Measurements from ENCODE around the gene GLE1. TPM values are rescaled to one million over a fixed set of nuclear protein-coding genes. Genes with fewer than 3 reads are reported as not detected.

Gene GLE1
- total and polyA plus RNA-seq, 2 experiments from 2014 or later: 13.3 to 19.5 TPM

GRCh38 chr9:128565578-128565977 lies 61.1 kb downstream of the GLE1 start:
- 85% methylated on average over 4 of the region's 4 CpGs for WGBS (ENCODE audit: low lambda C conversion rate, missing lambda C conversion rate)
- H3K27ac ChIP-seq: no peak overlapping the region
- peaks cover 77% of the 10 kb centered on the region for H3K79me2 ChIP-seq
- H3K9me2 ChIP-seq (replicated peaks; ENCODE audit: insufficient read depth): no peaks in the 10 kb centered on the region
- no peaks in the 10 kb centered on the region for H3K9me3 ChIP-seq (ENCODE audit: low read depth)
- TF ChIP-seq EZH2phosphoT487 (IDR thresholded peaks at IDR 0.05; ENCODE audit: low read depth, severe bottlenecking, unreplicated experiment): no peak
- TF ChIP-seq EZH2 (IDR thresholded peaks at IDR 0.05; ENCODE audit: borderline replicate concordance): no peak
- TF ChIP-seq CTCF (IDR thresholded peaks at IDR 0.05; ENCODE audit: poor library complexity): no peak
- H2AFZ ChIP-seq: no peak overlapping the region
- peaks cover 25% of the 10 kb centered on the region for H4K20me1 ChIP-seq (ENCODE audit: insufficient read depth, poor library complexity, severe bottlenecking)
- H3K27me3 ChIP-seq: no peaks in the 10 kb centered on the region
- H3K4me1 ChIP-seq (ENCODE audit: insufficient read depth): no peaks in the 10 kb centered on the region
- no peaks in the 10 kb centered on the region for H3K36me3 ChIP-seq (replicated peaks; ENCODE audit: insufficient read depth, low read depth)
- H3K4me2 ChIP-seq: no peak overlapping the region
- no peak overlapping the region for H3K4me3 ChIP-seq
- DNase-seq (ENCODE audit: low spot score): no peak

GRCh38 chr9:128568470-128569078 lies 64.1 kb downstream of the GLE1 start:
- Histone ChIP-seq H4K20me1 (ENCODE audit: insufficient read depth, poor library complexity, severe bottlenecking) (peaks cover 20% of the 10 kb centered on the region), H3K9me3 (ENCODE audit: low read depth) (no peaks in the 10 kb centered on the region), H3K4me3 (no peak overlapping the region), H3K4me2 (no peak overlapping the region), H3K79me2 (peaks cover 72% of the 10 kb centered on the region), H3K9me2 (replicated peaks; ENCODE audit: insufficient read depth) (no peaks in the 10 kb centered on the region), H3K27ac (no peak overlapping the region), H3K36me3 (replicated peaks; ENCODE audit: insufficient read depth, low read depth) (no peaks in the 10 kb centered on the region), H3K4me1 (ENCODE audit: insufficient read depth) (no peaks in the 10 kb centered on the region), H2AFZ (no peak overlapping the region), H3K27me3 (no peaks in the 10 kb centered on the region)
- DNase-seq (ENCODE audit: low spot score): no peak
- WGBS (ENCODE audit: low lambda C conversion rate, missing lambda C conversion rate): 81% methylated on average over 8 of the region's 8 CpGs
- TF ChIP-seq EZH2phosphoT487 (IDR thresholded peaks at IDR 0.05; ENCODE audit: low read depth, severe bottlenecking, unreplicated experiment) (no peak), CTCF (IDR thresholded peaks at IDR 0.05; ENCODE audit: poor library complexity) (no peak), EZH2 (IDR thresholded peaks at IDR 0.05; ENCODE audit: borderline replicate concordance) (no peak)

- H3K36me3 ChIP-seq (replicated peaks; ENCODE audit: insufficient read depth, low read depth): peaks cover 13% of the 10 kb centered on the region
Measured at GRCh38 chr9:128575469-128575868, 71.0 kb downstream of the GLE1 start.

More at GRCh38 chr9:128575469-128575868, 71.0 kb downstream of the GLE1 start:
- WGBS (ENCODE audit: low lambda C conversion rate, missing lambda C conversion rate): 58% methylated on average over 4 of the region's 4 CpGs
- Histone ChIP-seq H3K79me2 (peaks cover 22% of the 10 kb centered on the region), H3K4me1 (ENCODE audit: insufficient read depth) (no peaks in the 10 kb centered on the region), H3K27me3 (no peaks in the 10 kb centered on the region), H3K27ac (peak overlapping the region; percentile 23), H3K4me3 (no peak overlapping the region), H4K20me1 (ENCODE audit: insufficient read depth, poor library complexity, severe bottlenecking) (peaks cover 5% of the 10 kb centered on the region), H3K4me2 (no peak overlapping the region), H2AFZ (no peak overlapping the region), H3K9me2 (replicated peaks; ENCODE audit: insufficient read depth) (no peaks in the 10 kb centered on the region), H3K9me3 (ENCODE audit: low read depth) (no peaks in the 10 kb centered on the region)
- DNase-seq (ENCODE audit: low spot score): no peak
- no peak for TF ChIP-seq CTCF (IDR thresholded peaks at IDR 0.05; ENCODE audit: poor library complexity)
- no peak for TF ChIP-seq EZH2phosphoT487 (IDR thresholded peaks at IDR 0.05; ENCODE audit: low read depth, severe bottlenecking, unreplicated experiment)
- no peak for TF ChIP-seq EZH2 (IDR thresholded peaks at IDR 0.05; ENCODE audit: borderline replicate concordance)
